IMR-90 (cell line): Measurements from ENCODE around the gene RIPK4. TPM values are rescaled to one million over a fixed set of nuclear protein-coding genes. Genes with fewer than 3 reads are reported as not detected.

ENCODE experiments used
- ATAC-seq: fragments of 200-7000 bp; cut with Tn5 transposase; 2 replicates; pipeline ENCODE4 v1.9.1; 2020; ENCODE audit warnings: low read depth, mild to moderate bottlenecking, moderate library complexity
- BruUV-seq: library from RNA; stranded (reverse); fragments of 400-500 nt; replicated peaks from 2 replicates; lab custom pipeline; 2021; lab: Mats Ljungman, UMichigan
- CTCF ChIA-PET: fragments of 300-600 bp; formaldehyde crosslinking; extraction: SDS; loops from one replicate; lab custom pipeline; 2021; ENCODE audit warnings: antibody characterized with exemption; lab: Yijun Ruan, JAX
- POLR2A ChIA-PET: fragments of 300-600 bp; sonication (Branson Sonifier 250); formaldehyde crosslinking; loops from one replicate; lab custom pipeline; 2022; ENCODE audit warnings: antibody characterized with exemption; ENCODE audit not compliant: unreplicated experiment; lab: Charles Lee
- DNase-seq: peaks from one replicate; pipeline ENCODE4 v3.0.0; 2013
- H2AFZ ChIP-seq: replicated peaks from 2 replicates; pipeline ENCODE3; 2013; ENCODE audit warnings: low read length, mild to moderate bottlenecking; ENCODE audit not compliant: poor library complexity
- H2AK5ac ChIP-seq: 2 replicates; pipeline ENCODE4 v1.6.1; 2013; ENCODE audit warnings: low read depth, low read length, inconsistent platforms
- H2AK9ac ChIP-seq: replicated peaks from 2 replicates; pipeline ENCODE3; 2013; ENCODE audit warnings: mild to moderate bottlenecking, low read depth, low read length, moderate library complexity; ENCODE audit not compliant: poor library complexity
- H2BK120ac ChIP-seq: 2 replicates; pipeline ENCODE4 v1.6.1; 2013; ENCODE audit warnings: low read depth, low read length, inconsistent platforms
- H2BK15ac ChIP-seq: 3 replicates; pipeline ENCODE4 v1.6.1; 2013; ENCODE audit warnings: low read depth, low read length, inconsistent platforms
- H2BK20ac ChIP-seq: 2 replicates; pipeline ENCODE4 v1.6.1; 2013; ENCODE audit warnings: low read depth, mild to moderate bottlenecking, inconsistent platforms, low read length, moderate library complexity
- H2BK5ac ChIP-seq: 2 replicates; pipeline ENCODE4 v1.6.1; 2013; ENCODE audit warnings: mild to moderate bottlenecking, low read depth, low read length, inconsistent platforms; ENCODE audit not compliant: poor library complexity, severe bottlenecking
- H3K14ac ChIP-seq: replicated peaks from 2 replicates; pipeline ENCODE4 v1.6.1; 2013; ENCODE audit warnings: low read depth, low read length, inconsistent platforms
- H3K18ac ChIP-seq: 2 replicates; pipeline ENCODE4 v1.6.1; 2013; ENCODE audit warnings: low read depth, low read length, control low read depth
- H3K23ac ChIP-seq: 2 replicates; pipeline ENCODE4 v1.6.1; 2013; ENCODE audit warnings: low read depth, low read length, inconsistent platforms
- H3K27ac ChIP-seq: 2 replicates; pipeline ENCODE4 v1.5.1; 2013; ENCODE audit warnings: mild to moderate bottlenecking, control low read depth, low read length; ENCODE audit not compliant: insufficient read depth
- H3K27me3 ChIP-seq: 2 replicates; pipeline ENCODE4 v1.6.1; 2013; ENCODE audit warnings: low read length; ENCODE audit not compliant: control insufficient read depth, insufficient read depth
- H3K36me3 ChIP-seq: 2 replicates; pipeline ENCODE4 v1.6.1; 2013; ENCODE audit warnings: low read length, mixed read lengths; ENCODE audit not compliant: control insufficient read depth, insufficient read depth
- H3K4ac ChIP-seq: 2 replicates; pipeline ENCODE4 v1.6.1; 2013; ENCODE audit warnings: low read depth, low read length, inconsistent platforms
- H3K4me1 ChIP-seq: 2 replicates; pipeline ENCODE4 v1.6.1; 2013; ENCODE audit warnings: low read length, mixed read lengths; ENCODE audit not compliant: control insufficient read depth, insufficient read depth
- H3K4me2 ChIP-seq: 2 replicates; pipeline ENCODE4 v1.6.1; 2013; ENCODE audit warnings: low read depth, mild to moderate bottlenecking, control low read depth, low read length, moderate library complexity
- H3K4me3 ChIP-seq: 2 replicates; pipeline ENCODE4 v1.5.1; 2013; ENCODE audit warnings: low read depth, mild to moderate bottlenecking, control low read depth, low read length, moderate library complexity; ENCODE audit not compliant: insufficient read depth
- H3K56ac ChIP-seq: 2 replicates; pipeline ENCODE4 v1.6.1; 2013; ENCODE audit warnings: low read length, inconsistent platforms; ENCODE audit not compliant: insufficient read depth; ENCODE audit errors: extremely low read depth
- H3K79me1 ChIP-seq, 2 experiments: 2 replicates each; pipeline ENCODE4 v1.6.1; 2013; ENCODE audit warnings: low read length in 2 of 2, inconsistent platforms in 1 of 2, low read depth in 1 of 2
- H3K9ac ChIP-seq: 2 replicates; pipeline ENCODE4 v1.6.1; 2013; ENCODE audit warnings: low read depth, low read length, control low read depth
- H3K9me1 ChIP-seq: 2 replicates; pipeline ENCODE4 v1.6.1; 2013; ENCODE audit warnings: low read length, inconsistent platforms; ENCODE audit not compliant: insufficient read depth
- H3K9me3 ChIP-seq: 2 replicates; pipeline ENCODE4 v1.6.1; 2013; ENCODE audit warnings: low read length; ENCODE audit not compliant: control insufficient read depth, insufficient read depth
- H4K20me1 ChIP-seq: 2 replicates; pipeline ENCODE4 v1.6.1; 2013; ENCODE audit warnings: low read length, inconsistent platforms; ENCODE audit not compliant: insufficient read depth
- H4K5ac ChIP-seq: 2 replicates; pipeline ENCODE4 v1.6.1; 2013; ENCODE audit warnings: mild to moderate bottlenecking, low read depth, low read length, control low read depth
- H4K8ac ChIP-seq, 2 experiments: 2 replicates each; pipeline ENCODE4 v1.6.1; 2013; ENCODE audit warnings: low read depth in 2 of 2, low read length in 2 of 2, control low read depth in 1 of 2, inconsistent platforms in 1 of 2
- H4K91ac ChIP-seq: 2 replicates; pipeline ENCODE4 v1.6.1; 2013; ENCODE audit warnings: low read depth, low read length, inconsistent platforms; ENCODE audit not compliant: insufficient read depth
- FOS ChIP-seq: fragments of 150-350 bp; IDR thresholded peaks from 2 replicates; pipeline ENCODE4 v1.6.1; 2016; ENCODE audit warnings: low read depth, low read length
- MAFK ChIP-seq: IDR thresholded peaks from 2 replicates; pipeline ENCODE4 v1.6.1; 2012; ENCODE audit warnings: low read depth, low read length, improper control_type of control experiment
- NFE2L2 ChIP-seq: fragments of 150-350 bp; IDR thresholded peaks from 2 replicates; pipeline ENCODE4 v1.6.1; 2016; ENCODE audit warnings: low read depth, mild to moderate bottlenecking, low read length
- RFX5 ChIP-seq: IDR thresholded peaks from 2 replicates; pipeline ENCODE4 v1.8.0; 2012; ENCODE audit warnings: low read depth, mild to moderate bottlenecking, low read length, moderate library complexity
- SMC3 ChIP-seq: fragments of 150-350 bp; IDR thresholded peaks from 2 replicates; pipeline ENCODE4 v1.6.1; 2016; ENCODE audit warnings: low read depth, mild to moderate bottlenecking, antibody characterized with exemption, low read length, moderate library complexity
- WGBS, 2 experiments: methylation state at CpG; one replicate each; pipeline versions ENCODE4 v1.1.5 to v1.1.7; 2013; ENCODE audit warnings: missing lambda C conversion rate in 2 of 2; ENCODE audit not compliant: insufficient read length in 1 of 2; ENCODE audit errors: extremely low coverage in 2 of 2; 5-methylcytosine and 5-hydroxymethylcytosine counted together
- dilution Hi-C: fragments of 300-500 bp; cut with HindIII; formaldehyde crosslinking; loops from one replicate; pipeline ENCODE4 v1.14.3; 2018; ENCODE audit warnings: low sequenced_read_pairs; ENCODE audit not compliant: unreplicated experiment
- in situ Hi-C: fragments of 300-500 bp; cut with MboI; formaldehyde crosslinking; loops from 3 replicates; pipeline ENCODE4 v1.14.3; 2019; ENCODE audit warnings: low sequenced_read_pairs, inconsistent platforms, mixed read lengths
- intact Hi-C: fragments of 100-400 bp; cut with micrococcal nuclease; formaldehyde crosslinking; loops from 2 replicates; pipeline ENCODE4 v1.10.0; 2022
- polyA plus RNA-seq, 3 experiments: library from polyadenylated mRNA; depleted of rRNA; stranded (reverse); fragments of >200 nt; gene quantifications; 2 replicates each; pipeline ENCODE4 v1.2.3, GENCODE V29; 2012; ENCODE audit warnings: low replicate concordance in 1 of 3
- total RNA-seq: library from RNA; depleted of rRNA; stranded (reverse); fragments of >200 nt; gene quantifications from 2 replicates; pipeline ENCODE4 v1.2.3, GENCODE V29; 2012

RIPK4 gene
- total and polyA plus RNA-seq, 2 of the 4 experiments (the other 2 are of a cell fraction): under 0.01 to 0.03 TPM

DNA sequence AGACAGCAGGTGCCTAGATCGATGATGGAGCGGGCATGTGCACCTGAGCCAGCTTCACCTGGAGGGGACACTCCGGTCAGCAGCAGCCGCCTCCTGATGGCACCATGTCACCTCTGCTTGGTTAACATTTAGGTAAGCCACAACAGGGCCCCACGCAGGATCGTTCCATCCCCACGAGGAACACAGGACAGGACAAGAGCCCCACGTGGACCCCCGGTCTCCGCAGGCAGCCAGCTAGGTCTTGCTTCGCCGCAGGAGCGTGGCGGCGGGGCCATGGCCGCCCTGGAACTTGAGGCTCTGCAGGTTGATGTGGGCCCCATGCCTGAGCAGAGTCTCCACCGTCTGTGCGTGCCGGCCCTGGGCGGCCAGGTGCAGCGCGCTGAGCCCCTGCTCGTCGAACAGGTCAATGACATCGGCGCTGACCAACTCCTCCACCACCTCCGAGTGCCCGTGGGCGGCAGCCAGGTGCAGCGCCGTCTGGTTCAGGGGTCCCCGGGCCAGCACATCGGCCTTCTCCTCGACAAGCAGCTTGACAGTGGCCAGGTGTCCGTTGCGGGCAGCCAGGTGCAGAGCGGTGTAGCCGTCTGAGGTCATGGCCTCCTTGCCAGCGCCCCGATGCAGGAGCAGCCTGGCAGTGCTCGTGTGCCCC is 26.1 kb downstream of the RIPK4 start:
- H4K5ac ChIP-seq: no peak overlapping the region
- no peak overlapping the region for H2AFZ ChIP-seq
- H3K56ac ChIP-seq: no peak overlapping the region
- H3K79me1 ChIP-seq: no peaks in the 10 kb centered on the region
- no peak for DNase-seq
- in situ Hi-C loops: no loop called here
- intact Hi-C loops: no loop called here
- H2BK5ac ChIP-seq: no peak overlapping the region
- no peak overlapping the region for H3K23ac ChIP-seq
- no peak overlapping the region for H3K27ac ChIP-seq
- no peak overlapping the region for H3K4me3 ChIP-seq
- no peak overlapping the region for H3K18ac ChIP-seq
- H4K91ac ChIP-seq: no peak overlapping the region
- dilution Hi-C loops: no loop called here
- H3K36me3 ChIP-seq: no peaks in the 10 kb centered on the region
- H3K9me3 ChIP-seq: peaks cover 7% of the 10 kb centered on the region
- H3K27me3 ChIP-seq: peaks cover 17% of the 10 kb centered on the region
- no peak overlapping the region for H3K9ac ChIP-seq
- no TSS peak for BruUV-seq
- H2BK15ac ChIP-seq: no peak overlapping the region
- WGBS, 2 experiments: 93% methylated on average over 24 of the region's 41 CpGs; no CpG with 5 or more reads in 1 of the 2 experiments
- no peaks in the 10 kb centered on the region for H4K20me1 ChIP-seq
- no peak overlapping the region for H2AK5ac ChIP-seq
- ATAC-seq: no peak
- H2AK9ac ChIP-seq: no peak overlapping the region
- H2BK120ac ChIP-seq: no peak overlapping the region
- no peak for TF ChIP-seq MAFK
- no peak for TF ChIP-seq SMC3
- TF ChIP-seq NFE2L2: no peak
- TF ChIP-seq RFX5: no peak
- no peak for TF ChIP-seq FOS
- no peak overlapping the region for H2BK20ac ChIP-seq
- no peak overlapping the region for H4K8ac ChIP-seq
- H3K4ac ChIP-seq: no peak overlapping the region
- POLR2A ChIA-PET: no interaction called here
- H3K14ac ChIP-seq: no peak overlapping the region
- H3K4me1 ChIP-seq: no peaks in the 10 kb centered on the region
- CTCF ChIA-PET: no interaction called here
- H3K4me2 ChIP-seq: no peak overlapping the region
- no peaks in the 10 kb centered on the region for H3K9me1 ChIP-seq
